ENCODE results near the gene VANGL2. TPM values are rescaled to one million over a fixed set of nuclear protein-coding genes. Genes with fewer than 3 reads are reported as not detected.

VANGL2 gene
- total RNA-seq, 2 donors from 2014 or later = 3.6 to 7.8 TPM

DNA sequence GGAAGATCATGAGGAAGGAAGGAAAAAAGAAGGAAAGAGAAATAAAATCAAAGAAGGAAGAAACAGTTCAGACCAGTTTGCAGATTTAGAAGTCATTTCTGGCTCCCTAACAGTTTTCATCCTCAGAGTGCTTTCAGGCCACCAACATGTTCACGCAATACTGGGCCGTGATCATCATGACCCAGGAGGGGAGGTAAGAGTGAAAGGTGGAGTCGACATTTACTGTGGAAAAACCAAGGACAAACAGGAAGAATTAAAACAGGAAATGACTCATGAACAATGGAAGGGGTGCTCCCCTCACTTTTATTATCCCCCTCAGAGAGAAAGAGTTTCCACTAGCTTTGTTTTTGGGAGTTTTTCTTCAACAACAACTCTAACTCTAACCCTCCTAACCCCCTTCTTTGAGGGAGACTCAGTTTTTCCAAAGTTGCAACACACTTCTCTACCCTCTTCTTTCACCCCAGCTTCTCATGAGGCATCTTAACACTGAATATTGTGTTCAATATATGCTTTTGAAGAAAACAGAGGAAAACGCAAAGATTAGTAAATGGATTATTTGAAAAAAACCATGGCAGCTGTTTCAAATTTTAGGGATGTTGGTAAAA is 60.4 kb downstream of the VANGL2 start:
- Histone ChIP-seq H3K36me3 (replicated peaks in 1 of 2; ENCODE audit: insufficient read depth in 1 of 2, low read depth in 2 of 2) (no peaks in the 10 kb centered on the region), H3K27ac (no peak overlapping the region), H3K4me1 (no peaks in the 10 kb centered on the region), H3K4me3 (no peak overlapping the region), H3K9me3 (no peaks in the 10 kb centered on the region), H3K27me3 (no peaks in the 10 kb centered on the region)
- no peak for DNase-seq
- 64 to 76% methylated on average over 4 of the region's 4 CpGs for WGBS, 2 donors
- no peak for TF ChIP-seq POLR2A (IDR thresholded peaks at IDR 0.05)
- TF ChIP-seq, protein P1, sequence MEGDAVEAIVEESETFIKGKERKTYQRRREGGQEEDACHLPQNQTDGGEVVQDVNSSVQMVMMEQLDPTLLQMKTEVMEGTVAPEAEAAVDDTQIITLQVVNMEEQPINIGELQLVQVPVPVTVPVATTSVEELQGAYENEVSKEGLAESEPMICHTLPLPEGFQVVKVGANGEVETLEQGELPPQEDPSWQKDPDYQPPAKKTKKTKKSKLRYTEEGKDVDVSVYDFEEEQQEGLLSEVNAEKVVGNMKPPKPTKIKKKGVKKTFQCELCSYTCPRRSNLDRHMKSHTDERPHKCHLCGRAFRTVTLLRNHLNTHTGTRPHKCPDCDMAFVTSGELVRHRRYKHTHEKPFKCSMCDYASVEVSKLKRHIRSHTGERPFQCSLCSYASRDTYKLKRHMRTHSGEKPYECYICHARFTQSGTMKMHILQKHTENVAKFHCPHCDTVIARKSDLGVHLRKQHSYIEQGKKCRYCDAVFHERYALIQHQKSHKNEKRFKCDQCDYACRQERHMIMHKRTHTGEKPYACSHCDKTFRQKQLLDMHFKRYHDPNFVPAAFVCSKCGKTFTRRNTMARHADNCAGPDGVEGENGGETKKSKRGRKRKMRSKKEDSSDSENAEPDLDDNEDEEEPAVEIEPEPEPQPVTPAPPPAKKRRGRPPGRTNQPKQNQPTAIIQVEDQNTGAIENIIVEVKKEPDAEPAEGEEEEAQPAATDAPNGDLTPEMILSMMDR (IDR thresholded peaks at IDR 0.05) = no peak
- intact Hi-C loops (cut with DNase I) = no loop called here
- ATAC-seq = no peak

DNA sequence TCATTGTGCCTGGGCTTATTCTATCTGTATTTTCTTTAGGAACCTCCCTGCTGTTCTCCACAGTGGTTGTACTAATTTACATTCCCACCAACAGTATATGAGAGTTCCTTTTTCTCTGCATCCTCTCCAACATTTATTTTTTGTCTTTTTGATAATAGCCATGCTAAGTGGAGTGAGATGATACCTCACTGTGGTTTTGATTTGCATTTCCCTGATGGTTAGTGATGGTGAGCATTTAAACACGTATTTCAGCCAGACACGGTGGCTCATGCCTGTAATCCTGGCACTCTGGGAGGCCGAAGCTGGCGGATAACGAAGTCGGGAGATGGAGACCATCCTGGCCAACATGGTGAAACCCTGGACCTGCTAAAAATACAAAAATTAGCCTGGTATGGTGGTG is 64.8 kb downstream of the VANGL2 start:
- 94% methylated on average over 6 of the region's 6 CpGs for WGBS, 2 donors
- TF ChIP-seq, protein P1 (IDR thresholded peaks at IDR 0.05) = no peak
- TF ChIP-seq POLR2A (IDR thresholded peaks at IDR 0.05) = no peak
- intact Hi-C loops (cut with DNase I) = no loop called here
- no peaks in the 10 kb centered on the region for H3K4me1 ChIP-seq
- H3K36me3 ChIP-seq (replicated peaks in 1 of 2; ENCODE audit: insufficient read depth in 1 of 2, low read depth in 2 of 2) = no peaks in the 10 kb centered on the region
- H3K27me3 ChIP-seq = no peaks in the 10 kb centered on the region
- no peak for ATAC-seq
- no peak overlapping the region for H3K27ac ChIP-seq
- no peak overlapping the region for H3K4me3 ChIP-seq
- DNase-seq = no peak
- no peaks in the 10 kb centered on the region for H3K9me3 ChIP-seq

DNA sequence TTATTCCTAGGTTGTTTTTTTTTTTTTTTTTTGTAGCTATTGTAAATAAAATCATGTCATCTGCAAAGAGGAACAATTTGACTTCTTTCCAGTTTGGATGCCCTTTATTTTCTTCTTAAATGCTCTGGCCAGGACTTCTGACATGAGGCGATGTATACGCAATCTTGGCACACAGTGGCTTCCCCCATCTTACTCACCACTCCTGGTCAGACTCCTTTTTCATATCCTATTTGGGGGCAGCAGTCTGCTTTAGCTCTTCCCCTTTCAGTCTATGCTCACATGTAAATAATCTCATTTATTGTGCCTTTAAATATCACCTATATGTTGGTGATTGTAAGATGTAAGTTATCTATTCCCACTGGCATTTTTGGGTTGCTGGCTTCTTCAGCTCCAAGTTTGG is 66.6 kb downstream of the VANGL2 start:
- no peaks in the 10 kb centered on the region for H3K36me3 ChIP-seq (replicated peaks in 1 of 2; ENCODE audit: insufficient read depth in 1 of 2, low read depth in 2 of 2)
- no peak overlapping the region for H3K27ac ChIP-seq
- TF ChIP-seq POLR2A (IDR thresholded peaks at IDR 0.05) = no peak
- TF ChIP-seq, protein P1 (IDR thresholded peaks at IDR 0.05) = no peak
- intact Hi-C loops (cut with DNase I) = no loop called here
- H3K4me3 ChIP-seq = no peak overlapping the region
- no peaks in the 10 kb centered on the region for H3K27me3 ChIP-seq
- DNase-seq (no peak), ATAC-seq (no peak)
- no peaks in the 10 kb centered on the region for H3K9me3 ChIP-seq
- no peaks in the 10 kb centered on the region for H3K4me1 ChIP-seq
- 86 to 90% methylated on average over 2 of the region's 2 CpGs for WGBS, 2 donors

DNA sequence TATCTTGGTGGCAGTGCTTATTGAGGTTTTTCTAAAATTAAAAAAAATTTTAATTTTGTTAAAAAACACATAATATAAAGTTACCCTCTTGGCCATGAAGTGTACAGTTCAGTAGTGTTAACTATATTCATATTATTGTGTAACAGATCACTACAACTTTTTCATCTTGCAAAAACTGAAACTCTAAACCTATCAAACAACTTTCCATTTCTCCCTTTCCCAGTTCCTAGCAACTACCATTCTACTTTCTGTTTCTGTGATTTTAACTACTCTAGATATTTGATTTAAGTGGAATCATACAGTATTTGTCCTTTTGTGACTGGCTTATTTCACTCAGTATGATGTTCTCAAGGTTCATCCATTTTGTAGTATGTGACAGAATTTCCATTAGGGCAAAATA is 67.2 kb downstream of the VANGL2 start:
- TF ChIP-seq, protein P1 (IDR thresholded peaks at IDR 0.05) = no peak
- no peak for TF ChIP-seq POLR2A (IDR thresholded peaks at IDR 0.05)
- intact Hi-C loops (cut with DNase I) = no loop called here
- H3K9me3 ChIP-seq = no peaks in the 10 kb centered on the region
- ATAC-seq (no peak), DNase-seq (no peak)
- H3K4me1 ChIP-seq = no peaks in the 10 kb centered on the region
- H3K36me3 ChIP-seq (replicated peaks in 1 of 2; ENCODE audit: insufficient read depth in 1 of 2, low read depth in 2 of 2) = no peaks in the 10 kb centered on the region
- H3K27me3 ChIP-seq = no peaks in the 10 kb centered on the region
- no peak overlapping the region for H3K4me3 ChIP-seq
- no peak overlapping the region for H3K27ac ChIP-seq

DNA sequence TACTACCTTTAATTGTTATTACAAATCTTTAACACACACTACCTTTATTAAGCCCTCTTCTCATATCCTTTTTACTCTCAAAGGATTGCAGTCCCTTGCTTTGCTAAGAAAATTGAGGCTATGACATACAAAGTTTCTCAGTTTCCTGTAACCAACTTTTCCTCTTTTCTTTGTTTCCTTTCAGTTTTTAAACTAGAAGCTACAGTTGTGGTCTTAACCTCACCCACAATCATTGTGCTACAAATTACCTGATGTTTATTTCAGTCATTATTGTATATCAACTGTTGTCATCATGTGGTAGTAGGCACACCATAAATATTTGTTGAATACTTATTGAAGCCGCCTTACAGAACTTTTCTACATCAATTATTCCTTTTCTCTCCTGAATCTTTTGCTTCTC is 70.9 kb downstream of the VANGL2 start:
- Histone ChIP-seq H3K9me3 (no peaks in the 10 kb centered on the region), H3K4me1 (no peaks in the 10 kb centered on the region), H3K4me3 (no peak overlapping the region), H3K27me3 (no peaks in the 10 kb centered on the region), H3K27ac (no peak overlapping the region), H3K36me3 (replicated peaks in 1 of 2; ENCODE audit: insufficient read depth in 1 of 2, low read depth in 2 of 2) (no peaks in the 10 kb centered on the region)
- ATAC-seq (no peak), DNase-seq (no peak)
- intact Hi-C loops (cut with DNase I) = no loop called here
- TF ChIP-seq, protein P1 (IDR thresholded peaks at IDR 0.05) = no peak
- no peak for TF ChIP-seq POLR2A (IDR thresholded peaks at IDR 0.05)
- 89 to 97% methylated on average over 1 of the region's 1 CpG for WGBS, 2 donors
